ENCODE measurements around the gene COX8A. TPM values are rescaled to one million over a fixed set of nuclear protein-coding genes. Genes with fewer than 3 reads are reported as not detected.

COX8A gene
- total and polyA plus RNA-seq, 9 of the 15 experiments (the other 6 are each of a cell fraction or from before 2014, with no cell fraction given), result 274 to 1,206 (median 526) TPM

DNA sequence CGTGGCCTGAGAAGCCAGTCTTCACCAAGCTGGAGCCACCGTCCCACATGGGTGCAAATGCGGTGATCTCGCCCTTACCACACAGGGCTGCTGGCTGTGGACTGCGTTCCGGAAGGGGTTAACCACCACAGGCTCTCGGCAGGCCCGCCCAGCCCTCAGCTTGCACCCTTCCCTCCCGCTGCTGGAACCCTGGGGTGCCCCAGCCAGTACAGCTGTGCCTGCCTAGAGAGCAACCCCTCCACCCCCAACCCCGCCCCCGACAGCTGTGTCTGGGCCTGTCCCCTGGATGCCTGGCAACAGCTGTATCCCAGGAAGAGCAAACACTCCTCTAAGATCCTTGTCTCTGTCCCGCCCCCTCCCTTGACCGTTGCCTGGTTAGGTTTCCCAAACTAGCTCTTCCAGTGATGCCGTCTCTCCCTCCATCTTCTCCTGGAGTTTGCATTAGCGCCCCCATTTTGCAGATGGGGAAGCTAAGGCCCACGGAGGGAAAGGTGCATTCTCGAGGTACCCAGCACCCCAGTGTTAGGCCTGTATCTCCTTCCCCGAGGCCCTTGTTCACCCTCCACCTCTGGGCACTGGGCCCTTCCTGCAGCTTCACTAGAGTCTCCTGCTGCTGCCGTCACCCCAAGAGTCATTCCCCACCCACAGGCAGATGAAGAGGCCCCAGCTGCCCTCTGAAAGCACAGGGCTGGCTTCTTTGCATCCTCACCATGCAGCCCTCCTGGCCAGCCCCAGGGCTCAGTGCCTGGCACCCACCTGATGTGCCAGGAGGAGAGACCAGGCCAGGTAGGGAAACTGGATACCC, 12.6 kb upstream of the COX8A start:
- Histone ChIP-seq H3K9ac (ENCODE audit: insufficient read depth in 1 of 2, low read depth in 2 of 2, low read length in 2 of 2) (peak overlapping the region in 1 of 2 experiments; percentile 68; a peak in 2 of 4 replicates), H3K9me3 (replicated peaks; ENCODE audit: control insufficient read depth, insufficient read depth, low read depth, low read length) (no peaks in the 10 kb centered on the region), H4K20me1 (replicated peaks; ENCODE audit: control insufficient read depth, insufficient read depth, low read length) (no peaks in the 10 kb centered on the region), H3K79me2 (ENCODE audit: control insufficient read depth, insufficient read depth, low read length) (no peaks in the 10 kb centered on the region), H3K4me3 (no peak overlapping the region), H3K27me3 (ENCODE audit: control insufficient read depth in 2 of 2, insufficient read depth in 2 of 2, low read length in 2 of 2) (no peaks in the 10 kb centered on the region), H3K4me2 (ENCODE audit: insufficient read depth, low read length) (no peak overlapping the region), H3K4me1 (replicated peaks in 1 of 2; ENCODE audit: control insufficient read depth in 2 of 2, insufficient read depth in 2 of 2, low read length in 2 of 2) (peaks cover 3 to 26% of the 10 kb centered on the region in 2 experiments; a peak in 4 of 5 replicates), H3K36me3 (ENCODE audit: control insufficient read depth, insufficient read depth, low read length) (peaks cover 16% of the 10 kb centered on the region; the same call in 2 of the 3 replicates), H2AFZ (ENCODE audit: low read depth, low read length) (no peak overlapping the region), H3K9me1 (ENCODE audit: control insufficient read depth, insufficient read depth, low read length) (peaks cover 6% of the 10 kb centered on the region), H3K27ac (ENCODE audit: extremely low read depth, low read depth, low read length) (no peak overlapping the region)
- intact Hi-C loops (cut with micrococcal nuclease), result no loop called here
- peak; percentile 52 for ATAC-seq
- peak in 3 of 4 experiments; percentile 25 to 80 (median 78) for DNase-seq (ENCODE audit: extremely low read depth in 1 of 4, low spot score in 3 of 4)
- in situ Hi-C loops (cut with MboI), result no loop called here
- ChIA-PET CTCF (ENCODE audit: low intra/inter-chr PET ratio) (no interaction called here), POLR2A (interaction anchor here (0.6 to 1.7 kb wide), 9 partner anchors 10 to 245 kb away, joined by 3 to 9 read pairs (median 4); partner anchors contain the start of gene COX8A)
- whole genome bisulfite sequencing (ENCODE audit: insufficient coverage, low coverage, missing lambda C conversion rate), result 56% methylated on average over 17 of the region's 19 CpGs
- no peak for FAIRE-seq
- BruUV-seq (replicated peaks), result no TSS peak
- no peak for TF ChIP-seq ZNF24 (IDR thresholded peaks at IDR 0.05)
- TF ChIP-seq, protein P1, sequence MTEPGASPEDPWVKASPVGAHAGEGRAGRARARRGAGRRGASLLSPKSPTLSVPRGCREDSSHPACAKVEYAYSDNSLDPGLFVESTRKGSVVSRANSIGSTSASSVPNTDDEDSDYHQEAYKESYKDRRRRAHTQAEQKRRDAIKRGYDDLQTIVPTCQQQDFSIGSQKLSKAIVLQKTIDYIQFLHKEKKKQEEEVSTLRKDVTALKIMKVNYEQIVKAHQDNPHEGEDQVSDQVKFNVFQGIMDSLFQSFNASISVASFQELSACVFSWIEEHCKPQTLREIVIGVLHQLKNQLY (CRISPR knock-in tag; conservative IDR thresholded peaks at IDR 0.05), result no peak
- no peak for TF ChIP-seq MAFG (tag; conservative IDR thresholded peaks at IDR 0.05)
- TF ChIP-seq, protein P2, sequence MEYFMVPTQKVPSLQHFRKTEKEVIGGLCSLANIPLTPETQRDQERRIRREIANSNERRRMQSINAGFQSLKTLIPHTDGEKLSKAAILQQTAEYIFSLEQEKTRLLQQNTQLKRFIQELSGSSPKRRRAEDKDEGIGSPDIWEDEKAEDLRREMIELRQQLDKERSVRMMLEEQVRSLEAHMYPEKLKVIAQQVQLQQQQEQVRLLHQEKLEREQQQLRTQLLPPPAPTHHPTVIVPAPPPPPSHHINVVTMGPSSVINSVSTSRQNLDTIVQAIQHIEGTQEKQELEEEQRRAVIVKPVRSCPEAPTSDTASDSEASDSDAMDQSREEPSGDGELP (CRISPR knock-in tag; IDR thresholded peaks at IDR 0.05; ENCODE audit: borderline replicate concordance), result peak; percentile 68
- no peak for TF ChIP-seq JUN (IDR thresholded peaks at IDR 0.05; ENCODE audit: borderline replicate concordance, low read depth, low read length)
- 0 out of 2 replicates have a peak, but pooled peaks have one; percentile 8 for TF ChIP-seq JUN (CRISPR knock-in tag; IDR thresholded peaks at IDR 0.05; ENCODE audit: borderline replicate concordance)
- TF ChIP-seq CBFA2T3 (IDR thresholded peaks at IDR 0.05), result no peak
- no peak for TF ChIP-seq KLF13 (tag; IDR thresholded peaks at IDR 0.05; ENCODE audit: borderline replicate concordance, low read depth)
- TF ChIP-seq, protein P3, sequence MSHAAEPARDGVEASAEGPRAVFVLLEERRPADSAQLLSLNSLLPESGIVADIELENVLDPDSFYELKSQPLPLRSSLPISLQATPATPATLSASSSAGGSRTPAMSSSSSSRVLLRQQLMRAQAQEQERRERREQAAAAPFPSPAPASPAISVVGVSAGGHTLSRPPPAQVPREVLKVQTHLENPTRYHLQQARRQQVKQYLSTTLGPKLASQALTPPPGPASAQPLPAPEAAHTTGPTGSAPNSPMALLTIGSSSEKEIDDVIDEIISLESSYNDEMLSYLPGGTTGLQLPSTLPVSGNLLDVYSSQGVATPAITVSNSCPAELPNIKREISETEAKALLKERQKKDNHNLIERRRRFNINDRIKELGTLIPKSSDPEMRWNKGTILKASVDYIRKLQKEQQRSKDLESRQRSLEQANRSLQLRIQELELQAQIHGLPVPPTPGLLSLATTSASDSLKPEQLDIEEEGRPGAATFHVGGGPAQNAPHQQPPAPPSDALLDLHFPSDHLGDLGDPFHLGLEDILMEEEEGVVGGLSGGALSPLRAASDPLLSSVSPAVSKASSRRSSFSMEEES (CRISPR knock-in tag; IDR thresholded peaks at IDR 0.05), result no peak
- TF ChIP-seq TCF3 (CRISPR knock-in tag; IDR thresholded peaks at IDR 0.05), result no peak
- no peak for TF ChIP-seq RBFOX2 (IDR thresholded peaks at IDR 0.05; ENCODE audit: low read depth, low read length)
- TF ChIP-seq NR4A1 (CRISPR knock-in tag; IDR thresholded peaks at IDR 0.05), result no peak
- no peak for TF ChIP-seq NR4A1 (tag; IDR thresholded peaks at IDR 0.05)
- TF ChIP-seq CBX2 (IDR thresholded peaks at IDR 0.05; ENCODE audit: insufficient read depth, low read length, poor library complexity, severe bottlenecking), result no peak
- no peak for TF ChIP-seq ZNF77 (CRISPR knock-in tag; IDR thresholded peaks at IDR 0.05)
- peak; percentile 33; the same call in 1 of the 2 replicates for TF ChIP-seq RFX1 (IDR thresholded peaks at IDR 0.05)
- TF ChIP-seq BCOR (IDR thresholded peaks at IDR 0.05), result peak; percentile 61
- peak in 1 of 2 experiments; percentile 40; a peak in 1 of 4 replicates for TF ChIP-seq KDM1A (IDR thresholded peaks at IDR 0.05)
- no peak for TF ChIP-seq RFX7 (CRISPR knock-in tag; IDR thresholded peaks at IDR 0.05)

Measured in K562 (cell line).